OCI-LY7 (cell line): ENCODE measurements around the gene TLE3.

Experiments
- EZH2phosphoT487 ChIP-seq: fragments of 200-600 bp; sonication (generic); IDR thresholded peaks from 2 replicates; pipeline ENCODE4 v1.6.1; 2018; ENCODE audit warnings: low read depth, borderline replicate concordance, mild to moderate bottlenecking, mixed run types, antibody characterized with exemption, low read length, moderate library complexity, mixed read lengths
- TF ChIP-seq, protein P1 (sequence below): fragments of 200-600 bp; sonication (generic); conservative IDR thresholded peaks from 2 replicates; pipeline ENCODE4 v1.5.1; 2014; ENCODE audit warnings: mild to moderate bottlenecking, antibody characterized with exemption, low read length, moderate library complexity, mixed read lengths

- TF ChIP-seq, protein P1, sequence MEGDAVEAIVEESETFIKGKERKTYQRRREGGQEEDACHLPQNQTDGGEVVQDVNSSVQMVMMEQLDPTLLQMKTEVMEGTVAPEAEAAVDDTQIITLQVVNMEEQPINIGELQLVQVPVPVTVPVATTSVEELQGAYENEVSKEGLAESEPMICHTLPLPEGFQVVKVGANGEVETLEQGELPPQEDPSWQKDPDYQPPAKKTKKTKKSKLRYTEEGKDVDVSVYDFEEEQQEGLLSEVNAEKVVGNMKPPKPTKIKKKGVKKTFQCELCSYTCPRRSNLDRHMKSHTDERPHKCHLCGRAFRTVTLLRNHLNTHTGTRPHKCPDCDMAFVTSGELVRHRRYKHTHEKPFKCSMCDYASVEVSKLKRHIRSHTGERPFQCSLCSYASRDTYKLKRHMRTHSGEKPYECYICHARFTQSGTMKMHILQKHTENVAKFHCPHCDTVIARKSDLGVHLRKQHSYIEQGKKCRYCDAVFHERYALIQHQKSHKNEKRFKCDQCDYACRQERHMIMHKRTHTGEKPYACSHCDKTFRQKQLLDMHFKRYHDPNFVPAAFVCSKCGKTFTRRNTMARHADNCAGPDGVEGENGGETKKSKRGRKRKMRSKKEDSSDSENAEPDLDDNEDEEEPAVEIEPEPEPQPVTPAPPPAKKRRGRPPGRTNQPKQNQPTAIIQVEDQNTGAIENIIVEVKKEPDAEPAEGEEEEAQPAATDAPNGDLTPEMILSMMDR, result no peak
- no peak for TF ChIP-seq EZH2phosphoT487
Observed at GRCh38 chr15:70142072-70142321, 44.3 kb upstream of the TLE3 start.
